Suprapubic skin (tissue), 4 donors: Measurements from ENCODE around the gene GNLY.
"Not testable (repeated sequence)": the region's sequence is repeated elsewhere in the genome, so short reads cannot be mapped to it uniquely, and the experiment has no call there.

Source experiments
- CTCF ChIP-seq, 2 donors: fragments of 200-600 bp in 1 of 2; fragments of 450-650 bp in 1 of 2; sonication (generic) in 1 of 2; IDR thresholded peaks; one replicate each; pipeline ENCODE4 v1.5.1; 2016 to 2019; ENCODE audit warnings: antibody characterized with exemption in 2 of 2, mild to moderate bottlenecking in 1 of 2, moderate library complexity in 1 of 2
- EP300 ChIP-seq: sonication (generic); formaldehyde crosslinking; IDR thresholded peaks from one replicate; pipeline ENCODE4 v1.6.1; 2017; ENCODE audit warnings: antibody characterized with exemption
- POLR2AphosphoS5 ChIP-seq, 3 donors: sonication (generic); formaldehyde crosslinking; IDR thresholded peaks; one replicate each; pipeline ENCODE4 v1.6.1; 2017; ENCODE audit warnings: antibody characterized with exemption in 3 of 3

- not testable (repeated sequence) for TF ChIP-seq CTCF (IDR thresholded peaks at IDR 0.05); POLR2AphosphoS5 (IDR thresholded peaks at IDR 0.05); EP300
These were observed 33.9 kb upstream of the GNLY start for GRCh38 chr2:85660301-85660700.
